GM04503 (cell line): ENCODE measurements around the gene DNAJB12.
"Not testable (repeated sequence)": the region's sequence is repeated elsewhere in the genome, so short reads cannot be mapped to it uniquely, and the experiment has no call there.

ENCODE experiments used
- DNase-seq: peaks from one replicate; pipeline ENCODE4 v3.0.0-alpha.2; 2012; ENCODE audit warnings: low read depth

The DNAJB12 gene

DNA sequence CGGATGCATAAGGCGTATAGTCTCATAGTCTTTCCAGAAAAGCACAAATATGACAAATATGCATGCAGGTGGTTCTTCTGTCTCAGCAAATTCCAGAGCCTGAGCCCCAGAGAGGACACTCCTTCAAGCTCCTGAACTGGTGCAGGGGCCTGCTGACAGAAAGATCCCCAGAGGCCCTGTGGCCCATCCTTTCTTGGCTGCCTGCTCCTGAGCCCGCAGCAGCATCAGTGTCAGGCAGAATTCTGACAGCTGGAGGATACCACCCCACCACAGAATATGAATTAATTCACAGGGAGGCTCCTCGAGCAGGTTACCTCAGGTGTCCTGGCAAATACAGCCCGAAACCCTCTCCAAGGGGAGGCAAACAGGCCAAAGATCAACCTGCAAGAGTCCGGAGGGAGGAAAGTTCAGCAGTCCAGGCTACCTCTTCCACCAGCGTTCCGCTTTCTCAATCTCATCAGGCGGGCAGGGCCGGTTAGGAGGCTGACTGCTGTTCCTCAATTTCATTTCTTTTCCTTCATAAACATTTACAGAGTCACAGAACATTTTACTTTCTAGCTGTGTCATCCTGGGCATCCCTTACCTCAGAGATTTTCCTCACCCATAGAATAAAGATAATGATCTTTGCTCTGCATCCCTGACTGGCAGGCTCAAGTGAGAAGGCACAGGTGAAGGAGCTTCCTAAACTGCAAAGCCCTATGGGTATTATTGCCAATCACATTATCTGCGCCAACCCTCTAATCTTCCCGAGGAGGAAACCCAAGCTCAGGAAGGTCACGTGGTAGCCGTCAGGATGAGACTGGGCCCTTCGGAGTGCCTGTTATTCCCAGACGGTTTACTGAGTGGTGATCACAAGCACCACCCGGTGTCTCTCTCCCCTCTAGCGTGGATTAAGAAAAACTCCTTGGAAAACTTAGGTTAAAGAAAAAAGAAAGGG lies 1.4 kb downstream of the DNAJB12 start:
- no peak for DNase-seq

DNA sequence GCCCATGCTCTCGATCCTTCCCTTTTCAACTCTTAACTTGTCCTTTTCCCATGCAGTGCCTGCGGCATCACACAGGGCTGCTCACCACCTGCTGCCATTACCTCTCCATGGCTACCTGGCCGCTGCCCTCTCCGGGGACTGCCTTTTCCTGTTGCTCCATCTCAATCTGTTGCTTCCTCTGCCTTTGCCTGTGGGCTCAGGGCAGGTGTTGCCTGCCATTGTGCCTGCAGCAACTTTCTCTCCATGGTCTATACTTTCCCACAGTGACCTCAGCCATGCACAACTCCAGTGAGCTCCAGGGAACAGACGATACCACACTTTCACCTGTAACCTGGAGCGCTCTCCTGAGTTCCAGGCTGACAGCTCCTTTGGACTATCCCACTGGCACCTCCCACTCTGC lies 3.2 kb downstream of the DNAJB12 start:
- no peak for DNase-seq

DNA sequence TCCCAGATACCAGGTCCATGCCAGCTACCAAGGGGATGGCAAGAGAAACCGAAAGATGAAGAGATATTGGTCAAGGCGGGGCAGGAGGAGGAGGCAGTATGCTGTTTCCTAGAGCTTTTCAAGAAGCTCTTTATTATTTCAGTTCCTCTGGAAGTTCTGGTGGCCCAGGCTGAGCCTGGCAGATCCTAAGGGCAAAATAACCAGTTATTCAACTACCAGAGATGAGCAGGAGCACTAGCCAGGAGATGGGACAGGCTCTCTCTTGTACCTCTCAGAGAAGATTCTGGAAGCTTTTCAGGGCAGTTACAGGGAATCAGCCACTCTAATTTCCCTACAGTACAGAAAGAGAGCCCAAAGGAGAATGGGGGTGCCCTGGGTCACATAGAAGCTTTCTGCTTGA lies 5.3 kb downstream of the DNAJB12 start:
- no peak for DNase-seq

GRCh38 chr10:72348282-72348681 lies 6.4 kb downstream of the DNAJB12 start:
- no peak for DNase-seq

GRCh38 chr10:72346117-72346516 lies 8.6 kb downstream of the DNAJB12 start:
- DNase-seq, result not testable (repeated sequence)

DNA sequence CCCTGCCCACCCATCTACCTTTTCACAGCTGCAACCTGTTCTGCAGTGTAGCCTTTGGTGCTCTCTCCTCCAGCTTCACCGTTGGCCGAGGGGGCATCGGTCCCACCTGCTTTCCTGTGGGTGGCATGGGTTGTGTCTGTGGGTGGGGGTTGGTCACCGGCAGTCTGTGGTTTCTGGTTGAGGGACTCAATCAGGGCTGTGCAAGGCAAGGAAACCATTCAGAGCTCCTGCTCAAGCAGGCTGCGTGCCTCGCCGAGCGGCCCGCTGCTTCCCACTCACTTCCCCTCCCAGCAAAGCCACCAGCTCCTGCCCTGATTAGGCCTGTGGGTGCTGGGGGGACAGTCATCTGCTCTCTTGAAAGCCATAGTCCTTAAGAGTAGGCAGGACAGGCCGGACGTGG lies 9.8 kb downstream of the DNAJB12 start:
- no peak for DNase-seq

- DNase-seq, result no peak
These were observed 11.8 kb downstream of the DNAJB12 start for GRCh38 chr10:72342911-72343310.

GRCh38 chr10:72340510-72341261 lies 14.0 kb downstream of the DNAJB12 start:
- no peak for DNase-seq

- DNase-seq, result no peak
These were observed 16.5 kb downstream of the DNAJB12 start for GRCh38 chr10:72338180-72338579.

DNA sequence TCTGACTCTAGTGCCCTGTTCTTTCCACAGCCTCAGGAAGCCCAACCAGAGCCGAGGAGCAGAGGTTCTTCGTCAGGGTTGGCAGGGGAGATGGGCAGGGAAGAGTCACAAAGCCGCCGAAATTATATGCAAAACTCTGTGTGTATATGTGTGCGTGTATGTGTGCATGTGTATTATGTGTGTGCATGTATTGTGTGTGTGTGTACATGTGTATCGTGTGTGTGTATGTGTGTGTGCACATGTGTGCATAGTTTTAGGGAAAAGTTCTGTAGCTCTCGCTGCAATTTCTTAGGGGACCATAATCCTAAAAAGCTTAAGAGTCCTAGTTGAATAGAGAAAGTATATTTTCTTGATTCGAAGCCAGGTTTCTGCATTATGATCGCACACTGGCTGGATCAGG lies 17.0 kb downstream of the DNAJB12 start:
- no peak for DNase-seq

- no peak for DNase-seq
These were observed 17.6 kb downstream of the DNAJB12 start for GRCh38 chr10:72337039-72337629.

DNA sequence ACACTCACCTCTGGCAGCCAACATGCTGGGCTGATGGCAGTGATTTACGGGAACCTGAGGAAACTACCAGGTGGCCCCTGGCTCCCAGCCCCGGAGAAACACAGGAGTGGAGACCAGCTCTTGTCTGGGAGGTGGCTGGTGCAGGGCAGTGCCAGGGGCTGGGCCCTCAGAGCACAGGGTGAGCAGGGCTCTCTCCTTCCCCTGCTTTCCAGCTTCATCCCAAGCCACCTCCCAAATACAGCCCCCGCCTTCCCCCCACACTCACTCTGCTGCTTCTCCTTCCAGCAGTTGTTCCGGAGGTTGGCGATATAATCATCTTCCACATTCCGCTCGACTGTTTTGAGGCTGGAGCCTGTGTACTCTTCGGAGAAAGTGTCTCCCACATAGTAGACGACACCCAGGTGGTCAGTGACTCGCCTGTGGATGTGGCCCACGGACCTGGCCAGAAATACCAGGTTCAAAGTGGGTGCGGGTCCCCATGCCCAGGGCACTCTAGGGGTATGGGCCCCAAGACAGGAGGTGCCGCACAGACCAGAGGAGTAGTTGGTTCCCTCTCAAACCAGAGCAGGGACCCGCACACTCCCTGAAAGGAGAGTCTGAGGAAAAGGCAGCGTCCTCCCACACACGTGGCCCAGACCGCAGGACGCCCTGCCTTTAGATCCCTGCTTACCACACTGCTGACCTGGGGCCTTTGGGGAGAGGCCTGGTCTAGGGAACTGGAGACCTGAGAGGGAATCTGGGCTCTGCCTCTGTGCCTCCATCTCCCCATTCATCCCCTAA lies 18.3 kb downstream of the DNAJB12 start:
- DNase-seq, result no peak

- no peak for DNase-seq
These were observed 19.1 kb downstream of the DNAJB12 start for GRCh38 chr10:72335394-72336258.

GRCh38 chr10:72334825-72335393 lies 19.8 kb downstream of the DNAJB12 start:
- no peak for DNase-seq

DNA sequence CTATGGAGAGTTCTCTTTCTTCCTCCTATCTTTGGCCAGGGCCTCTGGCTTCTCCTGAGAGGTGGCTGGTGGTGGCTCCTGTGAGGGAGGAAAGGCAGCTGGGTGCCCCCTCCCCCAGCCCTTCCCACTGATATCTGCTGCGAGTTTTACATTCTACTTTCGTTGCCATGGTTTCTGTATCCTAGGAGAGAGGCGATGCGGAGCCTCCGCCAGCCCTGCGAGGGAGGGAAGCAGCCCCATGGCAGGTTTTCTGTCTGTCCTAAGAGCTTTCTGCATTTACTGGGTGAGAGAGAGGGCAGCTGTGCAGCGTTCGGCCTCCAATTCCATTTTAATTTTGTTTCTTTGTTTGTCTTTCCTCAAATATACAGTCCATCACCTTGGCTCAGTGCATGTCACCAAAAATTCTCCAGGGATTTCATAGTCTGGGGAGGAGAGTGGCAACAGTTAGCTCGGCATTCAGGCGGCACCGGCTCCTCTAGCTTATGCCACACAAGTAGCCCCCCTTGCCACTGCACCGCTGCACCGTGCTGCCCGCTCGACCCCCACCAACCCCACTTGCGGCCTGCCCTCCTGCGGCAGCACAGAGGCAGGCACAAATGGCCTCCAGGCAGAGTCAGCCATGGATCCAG lies 20.4 kb downstream of the DNAJB12 start:
- no peak for DNase-seq

DNA sequence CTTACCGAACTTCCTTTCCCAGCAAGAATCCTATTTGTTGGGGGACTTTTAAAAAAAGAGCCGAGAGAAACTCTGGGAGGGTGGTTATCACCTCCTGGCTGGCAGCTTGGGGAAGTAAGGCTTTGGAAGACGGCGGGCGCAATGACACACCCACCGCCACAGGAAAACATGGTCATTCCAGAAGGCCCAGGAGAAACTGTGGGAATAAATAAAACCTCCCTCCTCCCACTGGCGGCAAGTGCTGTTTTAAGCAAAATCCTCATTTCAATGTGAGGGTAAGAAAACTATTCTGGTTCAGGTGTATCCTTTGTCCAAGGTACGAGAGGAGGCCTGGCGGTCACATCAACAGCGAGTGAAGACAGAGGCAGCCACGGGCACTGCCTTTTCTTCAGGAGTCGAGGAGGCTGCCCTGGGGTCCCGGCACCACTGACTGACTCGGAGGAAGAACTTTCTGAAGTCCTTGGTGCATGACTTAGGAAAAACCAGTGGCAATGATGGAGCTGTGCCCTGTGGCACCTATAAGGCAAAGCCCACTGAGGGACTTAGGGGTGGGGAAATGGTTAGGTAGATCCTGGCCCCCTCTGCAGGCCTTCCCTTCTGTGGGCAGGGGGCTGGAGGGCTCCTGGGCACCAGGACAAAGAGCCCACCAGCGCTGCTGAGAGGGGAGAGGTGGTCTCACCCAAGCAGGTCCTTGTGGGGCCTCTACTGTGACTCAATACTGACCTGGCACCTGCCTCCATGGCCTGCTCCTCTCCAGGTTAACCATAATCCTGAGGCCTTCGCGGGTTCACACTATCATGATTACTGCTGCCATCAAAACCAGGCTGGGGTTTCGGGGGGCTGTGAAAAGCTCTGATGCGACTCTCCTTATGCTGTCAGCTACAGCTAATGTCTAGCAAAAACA lies 21.4 kb downstream of the DNAJB12 start:
- no peak for DNase-seq

DNA sequence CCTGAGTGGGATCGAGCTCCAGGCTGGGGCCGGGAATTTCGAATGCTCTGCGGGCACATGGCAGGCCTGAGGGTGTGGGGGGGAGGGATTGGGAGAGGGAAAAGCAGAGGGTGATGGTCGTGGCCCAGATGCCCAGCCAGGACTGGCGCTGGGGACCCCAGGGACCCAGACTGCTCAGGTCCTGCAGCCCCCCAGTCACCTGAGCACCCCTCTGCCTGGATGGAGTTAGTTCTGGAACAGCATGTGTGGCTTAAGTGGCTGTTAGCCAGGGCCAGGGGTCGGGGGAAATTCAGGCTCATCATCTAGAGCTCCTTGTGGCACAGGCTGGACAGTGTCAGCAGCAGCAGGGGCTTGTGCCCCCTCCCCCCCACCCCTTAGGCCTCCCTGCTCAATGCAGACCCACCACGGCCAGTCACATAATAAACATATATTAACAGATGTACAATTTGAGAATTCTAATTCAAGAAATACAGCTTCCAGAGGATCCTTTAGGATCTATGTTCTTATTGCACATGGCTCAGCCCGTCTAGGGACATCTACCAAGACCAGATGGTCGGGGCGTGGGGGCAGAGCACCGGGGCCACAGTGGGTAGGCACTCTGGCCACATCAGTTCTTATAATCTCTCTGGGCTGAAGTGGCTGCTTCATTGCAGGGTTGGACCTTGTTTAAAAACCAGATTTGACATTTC lies 22.2 kb downstream of the DNAJB12 start:
- no peak for DNase-seq

DNA sequence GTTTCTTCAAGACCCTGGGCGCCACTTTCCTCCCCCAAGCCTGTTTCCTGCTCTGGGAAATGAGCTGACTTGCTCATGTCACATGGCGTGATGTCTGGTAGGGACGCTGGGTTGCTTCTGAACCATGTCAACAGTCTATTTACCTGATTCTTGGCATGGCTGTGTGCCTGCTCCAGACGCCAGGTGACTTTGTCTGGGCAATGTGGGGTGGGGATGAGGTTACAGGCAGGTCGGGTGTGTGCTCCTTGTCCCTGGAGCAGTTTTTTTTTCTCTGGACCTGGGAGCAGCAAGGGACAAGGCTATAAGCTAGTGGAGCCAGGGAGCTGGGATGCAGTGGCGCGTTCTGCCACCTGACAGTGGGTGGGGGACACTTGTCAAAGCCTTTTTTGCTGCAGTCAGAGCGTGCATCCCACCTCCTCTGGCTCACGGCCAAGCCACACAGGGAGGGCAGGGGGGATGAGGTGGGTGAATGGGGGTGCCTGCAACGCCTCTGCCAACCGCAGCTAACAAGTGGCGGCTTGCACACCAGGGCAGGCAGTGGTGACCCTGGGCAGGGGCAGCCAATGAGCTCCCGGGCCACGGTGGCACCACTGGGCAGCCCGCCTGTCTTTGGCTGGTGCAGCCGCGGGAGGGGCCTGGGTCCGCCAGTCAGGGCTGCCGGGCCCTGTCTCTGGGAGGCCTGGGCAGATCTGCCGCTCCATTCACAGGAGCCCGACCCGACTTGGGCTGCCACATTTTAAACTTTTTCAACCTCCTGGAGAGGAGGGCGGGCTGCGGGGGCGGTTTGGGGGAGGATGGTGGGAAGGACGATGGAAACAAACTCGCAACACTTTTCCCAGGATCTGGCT lies 22.9 kb downstream of the DNAJB12 start:
- DNase-seq, result no peak
